Body of pancreas (tissue), 4 donors: ENCODE data around the gene EVA1A.

Experiments used
- POLR2A ChIP-seq, 3 donors: fragments of 450-650 bp; IDR thresholded peaks; one replicate each; pipeline ENCODE4 v1.6.1; 2016; ENCODE audit warnings: antibody characterized with exemption in 3 of 3, mild to moderate bottlenecking in 2 of 3
- TF ChIP-seq, protein P1 (sequence below), 7 experiments: fragments of 450-650 bp in 4 of 7; fragments of 200-600 bp in 3 of 7; sonication (generic) in 3 of 7; IDR thresholded peaks; one replicate each; pipeline ENCODE4 v1.5.1; 2016 to 2019; ENCODE audit warnings: antibody characterized with exemption in 7 of 7

DNA sequence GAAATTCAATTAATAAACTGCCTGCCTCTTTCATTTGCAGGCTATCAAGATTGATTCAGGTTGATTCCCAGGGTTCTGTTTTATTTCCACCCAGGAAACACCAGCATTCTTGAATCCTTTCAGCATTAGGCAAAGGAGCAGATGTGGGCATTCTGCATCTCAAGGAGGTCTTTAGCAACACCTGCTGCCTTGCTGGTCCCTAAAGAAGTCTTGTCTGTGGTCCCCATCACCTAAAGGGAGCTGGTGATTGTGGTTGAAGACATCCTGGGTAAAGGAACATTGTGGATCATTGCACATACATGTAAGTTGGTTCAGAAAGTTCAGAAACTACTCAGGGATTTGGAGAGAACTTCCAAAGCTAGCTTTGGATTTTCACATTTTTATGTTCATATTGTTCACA lies 78.3 kb downstream of the EVA1A start:
- TF ChIP-seq, protein P1, sequence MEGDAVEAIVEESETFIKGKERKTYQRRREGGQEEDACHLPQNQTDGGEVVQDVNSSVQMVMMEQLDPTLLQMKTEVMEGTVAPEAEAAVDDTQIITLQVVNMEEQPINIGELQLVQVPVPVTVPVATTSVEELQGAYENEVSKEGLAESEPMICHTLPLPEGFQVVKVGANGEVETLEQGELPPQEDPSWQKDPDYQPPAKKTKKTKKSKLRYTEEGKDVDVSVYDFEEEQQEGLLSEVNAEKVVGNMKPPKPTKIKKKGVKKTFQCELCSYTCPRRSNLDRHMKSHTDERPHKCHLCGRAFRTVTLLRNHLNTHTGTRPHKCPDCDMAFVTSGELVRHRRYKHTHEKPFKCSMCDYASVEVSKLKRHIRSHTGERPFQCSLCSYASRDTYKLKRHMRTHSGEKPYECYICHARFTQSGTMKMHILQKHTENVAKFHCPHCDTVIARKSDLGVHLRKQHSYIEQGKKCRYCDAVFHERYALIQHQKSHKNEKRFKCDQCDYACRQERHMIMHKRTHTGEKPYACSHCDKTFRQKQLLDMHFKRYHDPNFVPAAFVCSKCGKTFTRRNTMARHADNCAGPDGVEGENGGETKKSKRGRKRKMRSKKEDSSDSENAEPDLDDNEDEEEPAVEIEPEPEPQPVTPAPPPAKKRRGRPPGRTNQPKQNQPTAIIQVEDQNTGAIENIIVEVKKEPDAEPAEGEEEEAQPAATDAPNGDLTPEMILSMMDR (IDR thresholded peaks at IDR 0.05): no peak
- TF ChIP-seq POLR2A (IDR thresholded peaks at IDR 0.05): no peak
